DMS79 treated with DMSO at 0.1 percent for 48 hours (cell line): ENCODE results near the gene IGSF21.

Experiments used
- DNase-seq: peaks from one replicate; lab custom pipeline; 2025; lab: John Stamatoyannopoulos, UW

Gene IGSF21

GRCh38 chr1:18229625-18230024 lies 122.0 kb downstream of the IGSF21 start:
- DNase-seq: no peak

- no peak for DNase-seq
These were observed 122.7 kb downstream of the IGSF21 start for GRCh38 chr1:18230321-18230720.

GRCh38 chr1:18230840-18231239 lies 123.2 kb downstream of the IGSF21 start:
- DNase-seq: no peak

GRCh38 chr1:18232052-18232451 lies 124.5 kb downstream of the IGSF21 start:
- DNase-seq: no peak

- no peak for DNase-seq
These were observed 125.7 kb downstream of the IGSF21 start for GRCh38 chr1:18233176-18233864.

- no peak for DNase-seq
These were observed 127.2 kb downstream of the IGSF21 start for GRCh38 chr1:18234790-18235242.

- DNase-seq: peak; percentile 36
These were observed 129.8 kb downstream of the IGSF21 start for GRCh38 chr1:18237371-18237770.

GRCh38 chr1:18238190-18238589 lies 130.6 kb downstream of the IGSF21 start:
- DNase-seq: no peak

- DNase-seq: peak; percentile 92
These were observed 132.1 kb downstream of the IGSF21 start for GRCh38 chr1:18239671-18240070.

GRCh38 chr1:18240906-18241305 lies 133.3 kb downstream of the IGSF21 start:
- DNase-seq: no peak

- no peak for DNase-seq
These were observed 134.3 kb downstream of the IGSF21 start for GRCh38 chr1:18241891-18242290.

GRCh38 chr1:18243503-18244175 lies 136.0 kb downstream of the IGSF21 start:
- DNase-seq: no peak

- DNase-seq: no peak
These were observed 137.2 kb downstream of the IGSF21 start for GRCh38 chr1:18244762-18245161.

GRCh38 chr1:18245647-18246046 lies 138.0 kb downstream of the IGSF21 start:
- no peak for DNase-seq

GRCh38 chr1:18246543-18246942 lies 138.9 kb downstream of the IGSF21 start:
- DNase-seq: no peak

- no peak for DNase-seq
These were observed 139.6 kb downstream of the IGSF21 start for GRCh38 chr1:18247151-18247550.

- DNase-seq: no peak
These were observed 142.0 kb downstream of the IGSF21 start for GRCh38 chr1:18249631-18250030.

GRCh38 chr1:18253093-18253492 lies 145.5 kb downstream of the IGSF21 start:
- DNase-seq: no peak

GRCh38 chr1:18256282-18257235 lies 149.0 kb downstream of the IGSF21 start:
- DNase-seq: no peak

GRCh38 chr1:18257778-18258177 lies 150.2 kb downstream of the IGSF21 start:
- DNase-seq: no peak

- DNase-seq: no peak
These were observed 154.3 kb downstream of the IGSF21 start for GRCh38 chr1:18261891-18262290.

- no peak for DNase-seq
These were observed 155.1 kb downstream of the IGSF21 start for GRCh38 chr1:18262726-18263125.
